Stimulated activated CD4-positive, alpha-beta T cell treated with anti-CD3 and anti-CD28 coated beads, Interleukin-4, amount 100 ng/mL, for 1 hour (primary cell): ENCODE measurements around the gene GAA.

Experiments
- DNase-seq: peaks from one replicate; pipeline ENCODE4 v3.0.0-alpha.2; 2020

GAA gene

GRCh38 chr17:80118601-80119270 lies 17.4 kb downstream of the GAA start:
- no peak for DNase-seq

GRCh38 chr17:80119271-80119791 lies 17.9 kb downstream of the GAA start:
- DNase-seq = no peak

- DNase-seq = no peak
Measured at GRCh38 chr17:80119839-80120238, 18.5 kb downstream of the GAA start.

- DNase-seq = no peak
Measured at GRCh38 chr17:80122026-80122575, 20.7 kb downstream of the GAA start.

GRCh38 chr17:80122926-80123505 lies 21.6 kb downstream of the GAA start:
- DNase-seq = no peak

DNA sequence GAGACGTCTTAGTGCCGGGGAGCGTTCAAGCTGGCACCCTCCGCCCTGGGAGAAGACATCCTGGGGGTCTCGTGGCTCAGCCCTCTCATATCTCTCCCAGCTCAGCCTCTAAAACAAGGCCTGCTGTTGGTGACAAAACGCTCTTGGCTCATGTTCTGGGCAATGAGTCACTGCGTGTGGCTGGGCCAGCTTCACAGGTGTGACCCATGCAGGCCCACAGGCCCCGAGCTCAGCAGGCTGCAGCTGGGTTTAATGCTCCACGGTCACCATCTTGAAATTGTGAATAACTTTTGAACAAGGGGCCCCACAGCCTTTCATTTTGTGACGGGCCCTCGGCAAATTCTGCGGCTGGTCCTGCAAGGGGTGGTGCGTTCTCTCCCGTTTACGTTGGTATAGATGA lies 22.4 kb downstream of the GAA start:
- no peak for DNase-seq

DNA sequence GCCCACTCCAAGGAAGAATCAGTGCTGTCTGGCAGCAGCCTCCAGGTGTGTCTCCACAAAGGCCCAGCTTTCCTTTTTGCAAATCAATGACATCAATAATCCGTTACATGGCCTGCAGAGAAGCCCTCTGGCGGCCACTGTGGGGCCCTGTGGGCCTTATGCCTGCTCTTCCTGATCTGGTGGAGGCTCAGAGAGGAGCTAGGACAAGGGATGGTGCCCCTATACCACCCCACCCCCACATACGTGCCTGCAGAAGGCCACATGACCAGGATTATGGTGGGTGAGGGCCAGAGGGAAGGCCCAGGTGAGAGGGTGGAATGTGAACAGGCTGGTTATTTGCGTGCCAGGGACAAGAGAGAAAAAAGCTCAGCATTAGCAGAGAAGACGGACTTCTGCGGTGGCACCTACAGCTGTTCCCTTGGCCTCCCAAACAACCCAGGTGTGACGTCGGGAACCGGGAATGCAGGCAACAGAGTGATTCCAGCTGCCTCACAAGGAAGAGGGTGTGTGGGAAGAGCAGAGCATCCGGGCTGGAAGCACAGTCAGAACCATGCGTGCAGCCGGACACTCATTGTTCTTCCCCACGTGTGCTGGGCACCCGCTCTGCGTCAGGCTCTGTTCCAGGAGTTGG lies 23.1 kb downstream of the GAA start:
- DNase-seq = no peak

GRCh38 chr17:80125656-80126448 lies 24.5 kb downstream of the GAA start:
- no peak for DNase-seq

- no peak for DNase-seq
Measured at GRCh38 chr17:80126449-80126715, 25.0 kb downstream of the GAA start.

GRCh38 chr17:80129006-80129565 lies 27.7 kb downstream of the GAA start:
- DNase-seq = no peak

DNA sequence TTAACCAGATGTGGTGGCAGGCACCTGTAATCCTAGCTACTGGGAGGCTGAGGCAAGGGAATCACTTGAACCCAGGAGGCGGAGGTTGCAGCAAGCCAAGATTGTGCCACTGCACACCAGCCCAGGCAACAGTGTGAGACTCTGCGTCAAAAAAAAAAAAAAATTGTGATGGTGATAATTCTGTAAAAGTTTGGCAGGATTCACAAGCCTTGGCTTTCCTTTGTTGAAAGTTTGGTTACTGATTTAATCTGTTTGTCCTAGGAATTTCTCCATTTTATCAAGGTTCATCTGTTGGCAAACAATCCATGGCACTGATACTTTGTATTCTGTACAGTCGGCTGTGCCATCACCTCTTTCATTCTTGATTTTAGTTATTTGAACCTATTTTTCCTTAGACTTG lies 29.6 kb downstream of the GAA start:
- no peak for DNase-seq

DNA sequence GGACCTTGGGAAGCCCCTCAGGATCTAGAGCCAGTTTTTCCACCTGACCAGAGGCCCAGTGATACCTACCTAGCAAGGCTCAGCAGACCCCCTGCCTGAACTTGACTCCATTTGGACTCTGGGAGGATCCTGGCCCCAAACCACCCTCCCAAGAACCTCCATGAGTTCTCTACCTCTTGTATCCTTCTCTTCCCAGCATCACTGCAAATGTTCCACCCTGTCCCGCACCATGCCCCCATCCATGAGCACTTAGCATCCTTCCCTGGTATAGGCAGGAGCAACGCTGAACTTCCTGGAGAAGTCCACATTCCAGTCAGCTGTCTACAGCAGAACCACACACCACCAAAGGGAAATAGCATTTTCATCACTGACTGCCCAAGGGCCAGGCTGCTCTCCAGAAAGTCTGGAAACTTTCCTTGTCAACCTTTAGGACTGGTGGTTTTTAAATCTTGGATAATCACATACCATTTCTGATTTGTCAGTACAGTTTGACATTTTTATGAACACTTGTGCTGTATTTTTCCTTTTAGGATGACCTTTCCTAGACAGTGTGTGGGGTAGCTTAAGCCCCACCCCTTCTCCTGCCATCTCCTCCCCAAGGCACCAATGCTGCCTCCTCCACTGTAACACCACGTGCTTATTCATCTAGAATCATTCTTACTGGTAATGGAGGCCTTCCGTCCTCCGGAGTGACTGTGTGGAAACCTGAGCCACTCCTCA lies 31.7 kb downstream of the GAA start:
- no peak for DNase-seq

DNA sequence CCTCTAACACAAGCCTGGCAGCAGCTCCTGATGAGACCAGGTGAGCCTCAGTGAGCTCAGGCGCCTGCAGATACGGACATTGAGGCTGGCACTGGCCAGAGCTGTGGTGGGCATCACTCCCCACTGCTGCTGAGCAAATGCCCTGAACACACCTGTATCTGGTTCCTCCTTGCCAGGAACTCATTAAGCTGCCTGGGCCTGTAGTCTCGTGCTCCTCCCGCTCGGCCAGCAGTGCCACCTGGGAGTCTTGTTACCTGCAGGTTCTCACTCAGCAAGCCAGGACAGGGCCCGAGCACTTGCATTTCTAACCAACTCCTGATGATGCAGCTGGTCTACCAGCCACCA lies 32.2 kb downstream of the GAA start:
- DNase-seq = no peak

DNA sequence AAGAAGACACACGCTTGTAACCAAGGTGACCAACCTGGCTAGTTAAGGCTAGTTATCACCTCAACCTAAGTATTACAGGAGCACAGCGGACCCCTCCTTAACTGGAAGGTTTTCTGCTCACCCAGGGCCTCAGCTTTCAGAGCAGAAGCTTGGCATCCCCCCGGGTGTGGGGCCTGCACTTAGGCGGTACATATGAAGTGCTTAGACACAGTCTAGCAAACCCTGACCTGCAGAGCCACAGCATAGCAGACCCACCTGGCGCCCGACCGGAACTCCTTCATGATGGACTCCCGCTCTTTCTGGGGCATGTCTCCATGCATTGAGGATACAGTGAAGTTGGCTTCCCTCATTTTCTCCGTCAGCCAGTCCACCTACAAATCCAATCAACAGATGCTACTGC lies 35.8 kb downstream of the GAA start:
- no peak for DNase-seq

- no peak for DNase-seq
Measured at GRCh38 chr17:80138856-80139426, 37.6 kb downstream of the GAA start.

DNA sequence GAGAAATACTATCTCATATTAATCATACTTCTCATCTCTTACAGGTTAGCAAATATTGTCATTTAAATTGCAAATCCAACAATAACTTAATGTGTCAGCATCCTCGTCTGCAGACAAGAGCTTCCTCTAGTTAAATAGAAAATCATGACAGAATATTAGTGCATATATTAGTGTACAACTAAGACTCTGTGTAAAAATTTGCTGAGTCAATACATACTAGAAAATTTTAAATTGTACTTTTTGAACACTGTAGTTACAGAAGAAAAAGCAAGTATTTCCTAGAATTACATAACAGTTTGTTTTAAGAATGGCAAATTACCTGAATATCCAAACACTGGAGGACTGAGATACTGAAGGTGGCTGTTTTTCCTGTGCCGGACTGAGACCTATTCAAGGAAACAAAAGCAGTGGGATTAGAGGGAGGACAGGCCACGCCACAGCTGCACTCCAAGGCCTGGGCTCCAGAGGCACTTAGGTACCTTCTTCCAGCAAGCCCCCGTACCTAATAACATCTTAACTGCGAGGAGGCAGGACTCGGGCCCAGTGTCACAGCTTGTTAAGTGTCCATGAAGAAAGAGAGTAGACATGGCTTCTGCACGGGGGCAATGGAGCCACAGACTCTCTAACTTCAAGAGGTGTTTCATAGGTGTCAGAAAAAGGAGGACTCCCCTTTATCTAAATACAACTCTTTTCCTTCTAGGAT lies 40.2 kb downstream of the GAA start:
- no peak for DNase-seq

GRCh38 chr17:80142929-80143328 lies 41.5 kb downstream of the GAA start:
- no peak for DNase-seq

GRCh38 chr17:80145076-80146075 lies 44.0 kb downstream of the GAA start:
- no peak for DNase-seq

- DNase-seq = no peak
Measured at GRCh38 chr17:80146121-80147034, 45.0 kb downstream of the GAA start.
